Type B pancreatic cell (in vitro differentiated cells): Measurements from ENCODE around the gene LIPA. TPM values are rescaled to one million over a fixed set of nuclear protein-coding genes. Genes with fewer than 3 reads are reported as not detected.

Source experiments
- DNase-seq: peaks from one replicate; pipeline ENCODE4 v3.0.0; 2021; ENCODE audit warnings: mixed read lengths; ENCODE audit not compliant: unreplicated experiment; ENCODE audit errors: extremely low spot score
- H3K27ac Mint-ChIP-seq: 2 replicates; pipeline ENCODE4 v1.8.0; 2021; ENCODE audit warnings: mild to moderate bottlenecking, mixed read lengths
- H3K27me3 Mint-ChIP-seq: 2 replicates; pipeline ENCODE4 v1.8.0; 2021; ENCODE audit warnings: mixed read lengths
- H3K36me3 Mint-ChIP-seq: 2 replicates; pipeline ENCODE4 v1.8.0; 2021; ENCODE audit warnings: mixed read lengths
- H3K4me1 Mint-ChIP-seq: one replicate; pipeline ENCODE4 v1.8.0; 2021; ENCODE audit warnings: mixed read lengths; ENCODE audit not compliant: unreplicated experiment
- H3K4me3 Mint-ChIP-seq: 2 replicates; pipeline ENCODE4 v1.8.0; 2021; ENCODE audit warnings: mild to moderate bottlenecking, mixed read lengths
- H3K9me3 Mint-ChIP-seq: 2 replicates; pipeline ENCODE4 v1.8.0; 2021; ENCODE audit warnings: mixed read lengths
- total RNA-seq: library from RNA; stranded (reverse); gene quantifications from 2 replicates; pipeline ENCODE4 v1.2.1, GENCODE V29; 2021; ENCODE audit warnings: low replicate concordance
- TF ChIP-seq, protein P1 (sequence below): fragments of 200-600 bp; sonication (generic); conservative IDR thresholded peaks from 2 replicates; pipeline ENCODE4 v1.5.0; 2021; ENCODE audit warnings: antibody characterized with exemption, mild to moderate bottlenecking

LIPA gene
- total RNA-seq, 1 donor from 2014 or later = 46.4 TPM

DNA sequence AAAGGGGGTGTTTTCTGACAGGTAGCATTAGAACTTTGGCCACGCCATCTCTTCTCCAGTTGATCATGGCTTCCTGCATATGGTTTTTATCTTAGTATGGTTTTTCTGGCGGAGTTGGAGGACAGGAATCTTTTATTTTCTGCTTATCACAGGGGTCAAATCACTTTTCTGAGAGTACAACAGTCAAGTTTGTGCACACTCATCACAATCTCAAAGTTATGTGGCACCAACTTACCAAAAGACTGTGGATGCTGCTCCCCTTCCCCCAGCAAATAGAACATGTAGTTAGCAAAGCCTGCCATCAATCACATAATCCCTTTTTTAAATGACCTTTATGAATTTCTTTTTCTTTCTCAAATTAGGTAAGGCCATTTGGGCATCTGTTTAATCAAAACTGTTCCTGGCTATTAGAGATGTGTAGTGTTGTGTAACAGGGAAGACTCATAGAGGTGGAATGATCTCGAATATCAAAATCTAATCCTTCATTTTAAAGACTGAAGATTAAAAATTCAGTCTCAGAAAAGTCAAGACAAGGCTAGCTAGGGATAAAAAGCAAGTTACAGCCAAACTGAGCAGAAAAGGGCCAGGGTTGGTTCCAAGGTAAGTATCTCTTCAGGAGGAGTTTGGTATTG is 40.7 kb downstream of the LIPA start:
- Mint-ChIP-seq H3K36me3 (no peaks in the 10 kb centered on the region), H3K27ac (no peak overlapping the region), H3K27me3 (peaks cover 43% of the 10 kb centered on the region), H3K9me3 (no peaks in the 10 kb centered on the region), H3K4me3 (no peak overlapping the region), H3K4me1 (peaks cover 8% of the 10 kb centered on the region)
- TF ChIP-seq, protein P1, sequence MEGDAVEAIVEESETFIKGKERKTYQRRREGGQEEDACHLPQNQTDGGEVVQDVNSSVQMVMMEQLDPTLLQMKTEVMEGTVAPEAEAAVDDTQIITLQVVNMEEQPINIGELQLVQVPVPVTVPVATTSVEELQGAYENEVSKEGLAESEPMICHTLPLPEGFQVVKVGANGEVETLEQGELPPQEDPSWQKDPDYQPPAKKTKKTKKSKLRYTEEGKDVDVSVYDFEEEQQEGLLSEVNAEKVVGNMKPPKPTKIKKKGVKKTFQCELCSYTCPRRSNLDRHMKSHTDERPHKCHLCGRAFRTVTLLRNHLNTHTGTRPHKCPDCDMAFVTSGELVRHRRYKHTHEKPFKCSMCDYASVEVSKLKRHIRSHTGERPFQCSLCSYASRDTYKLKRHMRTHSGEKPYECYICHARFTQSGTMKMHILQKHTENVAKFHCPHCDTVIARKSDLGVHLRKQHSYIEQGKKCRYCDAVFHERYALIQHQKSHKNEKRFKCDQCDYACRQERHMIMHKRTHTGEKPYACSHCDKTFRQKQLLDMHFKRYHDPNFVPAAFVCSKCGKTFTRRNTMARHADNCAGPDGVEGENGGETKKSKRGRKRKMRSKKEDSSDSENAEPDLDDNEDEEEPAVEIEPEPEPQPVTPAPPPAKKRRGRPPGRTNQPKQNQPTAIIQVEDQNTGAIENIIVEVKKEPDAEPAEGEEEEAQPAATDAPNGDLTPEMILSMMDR = no peak
- DNase-seq = no peak

DNA sequence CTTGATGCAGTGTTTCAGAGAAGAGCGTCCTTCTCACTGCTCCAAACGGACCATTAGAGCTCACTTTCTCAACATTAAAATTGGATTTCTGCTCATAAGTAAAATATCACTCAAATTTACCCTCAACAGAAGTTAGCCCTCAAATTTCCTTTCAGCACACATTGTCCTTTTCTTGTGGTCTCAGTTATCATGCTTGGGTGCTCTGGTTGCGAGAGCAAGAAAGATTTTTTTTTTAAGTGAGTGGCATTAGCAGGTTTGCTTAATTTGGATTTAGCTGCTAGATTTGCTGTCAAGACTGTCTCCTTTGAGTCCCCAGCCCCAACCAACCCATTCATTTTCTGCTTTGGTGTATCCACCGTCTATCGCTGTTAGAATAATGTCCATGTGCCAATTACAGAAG is 41.9 kb downstream of the LIPA start:
- H3K4me3 Mint-ChIP-seq = no peak overlapping the region
- peaks cover 43% of the 10 kb centered on the region for H3K27me3 Mint-ChIP-seq
- H3K27ac Mint-ChIP-seq = no peak overlapping the region
- TF ChIP-seq, protein P1 = no peak
- no peak for DNase-seq
- no peaks in the 10 kb centered on the region for H3K9me3 Mint-ChIP-seq
- H3K4me1 Mint-ChIP-seq = peaks cover 8% of the 10 kb centered on the region
- H3K36me3 Mint-ChIP-seq = no peaks in the 10 kb centered on the region

DNA sequence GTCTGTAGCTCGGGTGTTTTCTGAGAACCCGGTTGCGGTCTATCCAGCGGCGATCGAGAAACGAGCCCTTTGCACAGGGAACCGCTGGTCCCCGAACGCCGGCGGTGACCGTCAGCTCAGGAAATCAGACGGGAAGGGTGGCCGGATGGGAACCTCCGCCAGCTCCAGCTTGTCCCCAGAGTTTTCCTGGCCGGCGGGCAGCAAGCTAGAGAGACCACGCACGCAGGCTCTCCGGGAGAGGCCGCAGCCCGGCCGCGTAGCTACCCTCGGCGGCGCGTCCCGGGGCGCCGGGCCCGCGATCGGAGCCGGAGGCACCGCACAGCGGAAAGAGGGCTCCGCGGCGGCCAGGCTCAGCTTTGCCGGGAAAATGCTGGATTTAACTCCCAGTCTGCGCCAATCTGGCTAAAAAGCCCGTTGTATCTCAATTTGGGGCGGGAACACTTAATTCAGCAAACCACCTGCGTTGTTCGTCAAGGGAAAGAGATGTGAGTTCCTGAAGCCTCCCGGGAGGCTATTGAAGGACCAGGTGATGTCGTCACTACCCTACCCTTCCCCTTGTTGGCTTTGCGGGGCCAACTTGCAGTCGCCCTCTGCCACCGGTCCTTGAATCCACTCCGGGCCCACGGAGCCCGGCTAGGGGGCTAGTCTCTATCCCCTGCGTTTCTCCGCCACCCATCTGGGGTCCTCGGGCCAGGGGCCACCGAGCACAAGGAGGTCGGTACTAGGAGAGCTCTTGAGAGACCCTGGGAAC is 43.6 kb downstream of the LIPA start:
- no peak for DNase-seq
- H3K4me3 Mint-ChIP-seq = peak overlapping the region; percentile 87
- no peaks in the 10 kb centered on the region for H3K36me3 Mint-ChIP-seq
- peaks cover 8% of the 10 kb centered on the region for H3K4me1 Mint-ChIP-seq
- TF ChIP-seq, protein P1 = no peak
- no peak overlapping the region for H3K27ac Mint-ChIP-seq
- H3K9me3 Mint-ChIP-seq = no peaks in the 10 kb centered on the region
- peaks cover 43% of the 10 kb centered on the region for H3K27me3 Mint-ChIP-seq

DNA sequence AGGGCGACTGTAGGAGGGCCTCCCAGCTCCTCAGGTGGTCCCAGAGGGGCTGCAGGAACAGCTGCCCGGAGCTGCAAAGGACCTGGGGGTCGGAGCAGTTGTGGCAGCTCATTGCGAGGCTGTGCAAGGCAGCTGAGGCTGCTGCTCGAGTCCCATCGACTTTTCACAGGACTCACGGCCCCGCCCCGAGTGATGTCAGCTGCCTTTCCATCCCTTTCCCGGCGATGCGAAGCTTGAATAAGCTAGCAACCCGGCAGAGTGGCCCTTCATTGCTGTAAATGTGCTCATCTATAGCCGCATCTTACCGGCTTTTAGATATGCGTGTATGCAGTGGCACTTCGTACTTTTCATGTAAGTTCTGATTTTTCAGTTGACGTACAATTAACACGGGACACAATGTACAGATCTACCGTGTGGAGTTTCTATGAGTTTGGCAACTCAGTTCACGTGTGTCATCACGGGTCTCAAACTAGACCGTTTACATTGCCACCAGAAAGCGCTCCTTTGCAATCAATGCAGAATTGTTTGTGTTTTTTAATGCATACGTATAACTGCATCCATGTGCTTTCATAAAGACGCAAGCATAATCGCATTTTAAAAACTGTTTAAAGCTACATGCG is 44.3 kb downstream of the LIPA start, which contains the start of gene CH25H:
TSS of gene CH25H (minus strand) at position 137 of the 620 bp plus-strand sequence. CDS start at position 112, 25 bp downstream.
- Mint-ChIP-seq H3K27ac (peak within 1 kb of the TSS; percentile 57), H3K27me3 (peaks cover 40% of the 10 kb centered on the region), H3K4me1 (peaks cover 8% of the 10 kb centered on the region), H3K9me3 (no peaks in the 10 kb centered on the region), H3K4me3 (peak within 1 kb of the TSS; percentile 87), H3K36me3 (no peaks in the 10 kb centered on the region)
- no peak for DNase-seq
- TF ChIP-seq, protein P1 = no peak

DNA sequence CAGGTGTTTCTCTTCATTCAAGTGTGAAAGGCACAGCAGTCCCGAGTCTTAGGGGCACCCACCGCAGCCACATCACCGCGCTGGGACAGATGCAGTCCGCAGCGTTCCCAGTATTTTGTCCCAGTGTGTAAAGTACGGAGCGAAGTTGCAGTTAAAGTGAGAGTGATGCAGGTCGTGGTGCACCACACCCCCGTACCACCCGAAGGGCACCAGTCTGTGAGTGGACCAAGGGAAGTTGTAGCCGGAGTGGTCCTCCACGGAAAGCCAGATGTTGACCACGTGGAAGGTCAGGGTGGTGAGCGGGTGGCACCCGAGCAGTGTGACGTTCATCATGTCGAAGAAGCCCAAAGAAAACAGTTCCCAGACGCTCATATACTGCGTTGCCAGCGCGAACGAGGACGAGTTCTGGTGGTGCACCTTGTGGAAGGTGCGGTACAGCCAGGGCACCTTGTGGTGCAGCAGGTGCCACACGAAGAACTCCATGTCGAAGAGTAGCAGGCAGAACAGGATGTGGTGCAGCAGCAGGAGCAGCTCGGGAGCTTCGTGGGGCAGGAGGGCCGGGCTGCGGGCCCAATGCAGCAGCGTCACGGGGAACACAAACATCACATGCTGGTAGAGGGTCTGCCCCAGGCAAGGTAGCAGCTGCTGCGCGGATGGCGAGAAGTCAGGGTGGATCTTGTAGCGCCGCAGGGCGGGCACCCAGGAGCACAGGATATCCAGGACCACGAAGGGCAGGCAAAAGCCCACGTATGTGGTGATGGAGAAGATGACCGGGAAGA is 45.0 kb downstream of the LIPA start:
- DNase-seq = no peak
- peaks cover 37% of the 10 kb centered on the region for H3K27me3 Mint-ChIP-seq
- TF ChIP-seq, protein P1 = no peak
- H3K27ac Mint-ChIP-seq = peak overlapping the region; percentile 57
- no peaks in the 10 kb centered on the region for H3K36me3 Mint-ChIP-seq
- H3K4me3 Mint-ChIP-seq = peak overlapping the region; percentile 87
- no peaks in the 10 kb centered on the region for H3K9me3 Mint-ChIP-seq
- peaks cover 8% of the 10 kb centered on the region for H3K4me1 Mint-ChIP-seq
